Measurements from ENCODE around the gene NCAPH2.

The NCAPH2 gene

GRCh38 chr22:50567721-50568252, 59.8 kb downstream of the NCAPH2 start:
- Mint-ChIP-seq H3K36me3 (ENCODE audit: low read depth) (peaks cover 24% of the 10 kb centered on the region), H3K27me3 (ENCODE audit: low read depth) (peaks cover 7% of the 10 kb centered on the region), H3K9me3 (no peaks in the 10 kb centered on the region), H3K4me3 (no peak overlapping the region), H3K4me1 (ENCODE audit: low read depth) (peaks cover 8% of the 10 kb centered on the region), H3K27ac (no peak overlapping the region)

GRCh38 chr22:50568626-50569025, 60.6 kb downstream of the NCAPH2 start:
- Mint-ChIP-seq H3K9me3 (no peaks in the 10 kb centered on the region), H3K36me3 (ENCODE audit: low read depth) (peaks cover 24% of the 10 kb centered on the region), H3K4me1 (ENCODE audit: low read depth) (no peaks in the 10 kb centered on the region), H3K4me3 (no peak overlapping the region), H3K27me3 (ENCODE audit: low read depth) (no peaks in the 10 kb centered on the region), H3K27ac (no peak overlapping the region)

- peaks cover 24% of the 10 kb centered on the region for H3K36me3 Mint-ChIP-seq (ENCODE audit: low read depth)
- no peak overlapping the region for H3K27ac Mint-ChIP-seq
- no peaks in the 10 kb centered on the region for H3K9me3 Mint-ChIP-seq
- no peaks in the 10 kb centered on the region for H3K4me1 Mint-ChIP-seq (ENCODE audit: low read depth)
- no peak overlapping the region for H3K4me3 Mint-ChIP-seq
- H3K27me3 Mint-ChIP-seq (ENCODE audit: low read depth), result no peaks in the 10 kb centered on the region
Observed at GRCh38 chr22:50569041-50569459, 61.0 kb downstream of the NCAPH2 start.

GRCh38 chr22:50569896-50570535, 62.0 kb downstream of the NCAPH2 start:
- Mint-ChIP-seq H3K36me3 (ENCODE audit: low read depth) (peaks cover 24% of the 10 kb centered on the region), H3K9me3 (no peaks in the 10 kb centered on the region), H3K4me1 (ENCODE audit: low read depth) (no peaks in the 10 kb centered on the region), H3K27ac (no peak overlapping the region), H3K27me3 (ENCODE audit: low read depth) (no peaks in the 10 kb centered on the region), H3K4me3 (no peak overlapping the region)

- peaks cover 24% of the 10 kb centered on the region for H3K36me3 Mint-ChIP-seq (ENCODE audit: low read depth)
- no peaks in the 10 kb centered on the region for H3K27me3 Mint-ChIP-seq (ENCODE audit: low read depth)
- H3K9me3 Mint-ChIP-seq, result no peaks in the 10 kb centered on the region
- H3K4me3 Mint-ChIP-seq, result no peak overlapping the region
- no peaks in the 10 kb centered on the region for H3K4me1 Mint-ChIP-seq (ENCODE audit: low read depth)
- H3K27ac Mint-ChIP-seq, result no peak overlapping the region
Observed at GRCh38 chr22:50570861-50571260, 62.8 kb downstream of the NCAPH2 start.

- Mint-ChIP-seq H3K9me3 (no peaks in the 10 kb centered on the region), H3K27me3 (ENCODE audit: low read depth) (no peaks in the 10 kb centered on the region), H3K4me1 (ENCODE audit: low read depth) (no peaks in the 10 kb centered on the region), H3K4me3 (no peak overlapping the region), H3K36me3 (ENCODE audit: low read depth) (peaks cover 24% of the 10 kb centered on the region), H3K27ac (no peak overlapping the region)
Observed at GRCh38 chr22:50571264-50572175, 63.5 kb downstream of the NCAPH2 start.

GRCh38 chr22:50572965-50573364, 64.9 kb downstream of the NCAPH2 start:
- H3K4me1 Mint-ChIP-seq (ENCODE audit: low read depth), result peaks cover 3% of the 10 kb centered on the region
- H3K9me3 Mint-ChIP-seq, result no peaks in the 10 kb centered on the region
- no peak overlapping the region for H3K4me3 Mint-ChIP-seq
- H3K27me3 Mint-ChIP-seq (ENCODE audit: low read depth), result no peaks in the 10 kb centered on the region
- no peak overlapping the region for H3K27ac Mint-ChIP-seq
- peaks cover 24% of the 10 kb centered on the region for H3K36me3 Mint-ChIP-seq (ENCODE audit: low read depth)

GRCh38 chr22:50573491-50574382, 65.7 kb downstream of the NCAPH2 start:
- Mint-ChIP-seq H3K27me3 (ENCODE audit: low read depth) (no peaks in the 10 kb centered on the region), H3K36me3 (ENCODE audit: low read depth) (peaks cover 21% of the 10 kb centered on the region), H3K4me3 (no peak overlapping the region), H3K4me1 (ENCODE audit: low read depth) (peaks cover 3% of the 10 kb centered on the region), H3K9me3 (no peaks in the 10 kb centered on the region), H3K27ac (no peak overlapping the region)

- Mint-ChIP-seq H3K4me1 (ENCODE audit: low read depth) (peaks cover 3% of the 10 kb centered on the region), H3K27ac (no peak overlapping the region), H3K9me3 (no peaks in the 10 kb centered on the region), H3K4me3 (no peak overlapping the region), H3K27me3 (ENCODE audit: low read depth) (no peaks in the 10 kb centered on the region), H3K36me3 (ENCODE audit: low read depth) (peaks cover 16% of the 10 kb centered on the region)
Observed at GRCh38 chr22:50574383-50574755, 66.3 kb downstream of the NCAPH2 start.
